NOMO-1 treated with dmso at 0.1 percent for 144 hours (cell line): ENCODE measurements around the gene ZNF511.

Experiments
- DNase-seq: peaks from one replicate; lab custom pipeline; 2025; ENCODE audit not compliant: unreplicated experiment; lab: John Stamatoyannopoulos, UW

ZNF511 gene

GRCh38 chr10:133351408-133352318 lies 42.9 kb downstream of the ZNF511 start:
- DNase-seq = no peak

- DNase-seq = no peak
Measured at GRCh38 chr10:133353202-133353959, 44.7 kb downstream of the ZNF511 start.

GRCh38 chr10:133353988-133354605 lies 45.4 kb downstream of the ZNF511 start:
- DNase-seq = no peak

GRCh38 chr10:133354672-133355240 lies 46.0 kb downstream of the ZNF511 start:
- DNase-seq = no peak

GRCh38 chr10:133355266-133355665 lies 46.6 kb downstream of the ZNF511 start:
- no peak for DNase-seq

GRCh38 chr10:133355991-133356390 lies 47.3 kb downstream of the ZNF511 start:
- no peak for DNase-seq

- DNase-seq = no peak
Measured at GRCh38 chr10:133356549-133357284, 48.0 kb downstream of the ZNF511 start.

GRCh38 chr10:133357285-133358161 lies 48.8 kb downstream of the ZNF511 start, which contains the start of gene FUOM:
Gene FUOM, minus strand, starts transcription at chr10:133358019. Its CDS starts 12 bp downstream, at chr10:133358007.
- peak; percentile 30 for DNase-seq

GRCh38 chr10:133358162-133358924 lies 49.6 kb downstream of the ZNF511 start:
- no peak for DNase-seq

GRCh38 chr10:133358925-133359310 lies 50.2 kb downstream of the ZNF511 start:
- DNase-seq = no peak

GRCh38 chr10:133359554-133359971 lies 50.8 kb downstream of the ZNF511 start:
- no peak for DNase-seq

- DNase-seq = no peak
Measured at GRCh38 chr10:133359972-133360610, 51.4 kb downstream of the ZNF511 start.

- DNase-seq = no peak
Measured at GRCh38 chr10:133361227-133361626, 52.5 kb downstream of the ZNF511 start.

GRCh38 chr10:133361773-133362441 lies 53.2 kb downstream of the ZNF511 start:
- no peak for DNase-seq
